GM06990 (cell line): ENCODE results near the gene CCDC178.
"Not testable (repeated sequence)": the region's sequence is repeated elsewhere in the genome, so short reads cannot be mapped to it uniquely, and the experiment has no call there.

Source experiments
- DNase-seq: peaks from one replicate; pipeline ENCODE4 v3.0.0-alpha.2; 2011; ENCODE audit not compliant: insufficient read length; ENCODE audit errors: extremely low read depth
- H3K27me3 ChIP-seq: replicated peaks from 2 replicates; pipeline ENCODE4 v1.6.0; 2011; ENCODE audit warnings: low read length; ENCODE audit not compliant: control insufficient read depth, insufficient read depth
- H3K36me3 ChIP-seq: 2 replicates; pipeline ENCODE4 v1.5.1; 2011; ENCODE audit warnings: low read length; ENCODE audit not compliant: control insufficient read depth, insufficient read depth
- H3K4me3 ChIP-seq: replicated peaks from 2 replicates; pipeline ENCODE4 v1.5.1; 2011; ENCODE audit warnings: low read depth, mild to moderate bottlenecking, control low read depth, low read length
- CTCF ChIP-seq: IDR thresholded peaks from 2 replicates; pipeline ENCODE4 v1.5.1; 2011; ENCODE audit warnings: low read length, control low read depth, mild to moderate bottlenecking, inconsistent platforms; ENCODE audit not compliant: insufficient read depth, poor library complexity, severe bottlenecking

CCDC178 gene

GRCh38 chr18:32958746-32959145 is 481.8 kb downstream of the CCDC178 start:
- DNase-seq: no peak
- Histone ChIP-seq H3K27me3 (no peaks in the 10 kb centered on the region), H3K4me3 (no peak overlapping the region), H3K36me3 (no peaks in the 10 kb centered on the region)
- no peak for TF ChIP-seq CTCF

GRCh38 chr18:32956591-32957315 is 483.8 kb downstream of the CCDC178 start:
- H3K27me3 ChIP-seq: no peaks in the 10 kb centered on the region
- no peak overlapping the region for H3K4me3 ChIP-seq
- no peak for TF ChIP-seq CTCF
- no peaks in the 10 kb centered on the region for H3K36me3 ChIP-seq
- DNase-seq: no peak

- H3K36me3 ChIP-seq, DNase-seq, H3K4me3 ChIP-seq, H3K27me3 ChIP-seq: not testable (repeated sequence)
Observed at GRCh38 chr18:32952318-32952717, 488.2 kb downstream of the CCDC178 start.

GRCh38 chr18:32937597-32937996 is 502.9 kb downstream of the CCDC178 start:
- no peak for DNase-seq
- H3K36me3 ChIP-seq: no peaks in the 10 kb centered on the region
- no peaks in the 10 kb centered on the region for H3K27me3 ChIP-seq
- no peak for TF ChIP-seq CTCF
- H3K4me3 ChIP-seq: no peak overlapping the region

- no peak for DNase-seq
- Histone ChIP-seq H3K4me3 (no peak overlapping the region), H3K36me3 (no peaks in the 10 kb centered on the region), H3K27me3 (no peaks in the 10 kb centered on the region)
- no peak for TF ChIP-seq CTCF
Observed at GRCh38 chr18:32937066-32937465, 503.5 kb downstream of the CCDC178 start.

- Histone ChIP-seq H3K27me3 (no peaks in the 10 kb centered on the region), H3K36me3 (no peaks in the 10 kb centered on the region), H3K4me3 (no peak overlapping the region)
- DNase-seq: no peak
- TF ChIP-seq CTCF: no peak
Observed at GRCh38 chr18:32934201-32934600, 506.3 kb downstream of the CCDC178 start.
